Body of pancreas (tissue), 4 donors: ENCODE data around the gene CRYBG3.

ENCODE experiments used
- CTCF ChIP-seq, 7 experiments: fragments of 450-650 bp in 4 of 7; fragments of 200-600 bp in 3 of 7; sonication (generic) in 3 of 7; IDR thresholded peaks; one replicate each; pipeline ENCODE4 v1.5.1; 2016 to 2019; ENCODE audit warnings: antibody characterized with exemption in 7 of 7
- POLR2A ChIP-seq, 3 donors: fragments of 450-650 bp; IDR thresholded peaks; one replicate each; pipeline ENCODE4 v1.6.1; 2016; ENCODE audit warnings: antibody characterized with exemption in 3 of 3, mild to moderate bottlenecking in 2 of 3

GRCh38 chr3:97934980-97935695, 113.3 kb downstream of the CRYBG3 start:
- TF ChIP-seq CTCF (IDR thresholded peaks at IDR 0.05) (no peak), POLR2A (IDR thresholded peaks at IDR 0.05) (no peak)
